ENCODE data around the gene COL23A1. TPM values are rescaled to one million over a fixed set of nuclear protein-coding genes. Genes with fewer than 3 reads are reported as not detected.
A peak's percentile ranks its signal among the peaks of the same experiment; 100 is the strongest.

COL23A1 gene
- total RNA-seq, 1 experiment from 2014 or later, result 0.18 TPM

DNA sequence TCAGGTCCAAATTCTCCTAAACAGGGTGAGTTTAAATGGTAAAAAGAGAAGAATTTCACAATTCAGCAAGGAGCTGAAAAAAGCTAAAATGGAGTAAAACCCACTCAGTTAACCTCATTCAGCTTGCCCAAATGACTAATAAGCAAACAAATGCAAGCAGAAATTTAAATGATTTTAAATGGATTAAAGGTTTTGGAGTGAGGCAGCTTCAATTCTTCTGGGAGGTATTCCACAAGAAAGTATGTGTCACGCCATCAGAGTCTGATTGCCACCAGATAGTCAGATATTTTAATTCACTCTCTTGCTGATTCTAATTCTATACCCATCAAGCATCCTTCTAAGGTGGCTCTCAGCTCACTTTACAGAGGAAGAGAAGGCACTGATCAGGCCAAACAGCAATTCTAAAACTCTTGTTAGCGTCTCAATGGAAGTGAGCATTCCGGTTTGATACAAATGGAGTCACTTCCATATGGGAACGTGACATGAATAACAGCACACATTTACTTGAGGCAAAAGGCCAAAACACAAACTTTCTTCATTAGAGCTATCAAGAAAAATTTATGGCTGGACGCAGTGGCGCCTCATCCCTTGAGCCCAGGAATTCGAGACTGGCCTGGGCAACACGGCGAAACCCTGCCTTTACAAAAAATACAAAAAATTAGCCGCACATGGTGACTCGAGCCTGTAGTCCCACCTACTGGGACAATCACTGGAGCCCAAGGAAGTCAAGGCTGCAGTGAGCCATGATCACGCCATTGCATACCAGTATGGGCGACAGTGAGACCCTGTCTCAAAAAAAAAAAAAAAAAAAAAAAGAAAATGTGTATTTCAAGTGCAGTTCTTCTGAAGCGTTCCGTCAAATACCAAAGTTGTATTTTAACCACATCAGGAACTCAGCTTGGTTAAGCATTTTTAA lies 34.7 kb upstream of the COL23A1 start:
- Histone ChIP-seq H3K4me1 (peaks cover 21% of the 10 kb centered on the region), H3K27me3 (replicated peaks; ENCODE audit: control insufficient read depth, insufficient read depth, low read length) (no peaks in the 10 kb centered on the region), H3K4me3 (ENCODE audit: low read depth, low read length) (peak overlapping the region; percentile 93), H3K9me3 (peaks cover 4% of the 10 kb centered on the region), H3K36me3 (ENCODE audit: control insufficient read depth, insufficient read depth, low read length) (peaks cover 2% of the 10 kb centered on the region; the same call in 1 of the 2 replicates)
- Mint-ChIP-seq H3K9me3 (ENCODE audit: unreplicated experiment) (no peaks in the 10 kb centered on the region), H3K27me3 (ENCODE audit: insufficient read depth, unreplicated experiment) (no peaks in the 10 kb centered on the region), H3K27ac (ENCODE audit: unreplicated experiment) (peak overlapping the region; percentile 99), H3K36me3 (ENCODE audit: insufficient read depth, unreplicated experiment) (peaks cover 51% of the 10 kb centered on the region), H3K4me1 (ENCODE audit: low read depth, unreplicated experiment) (peaks cover 7% of the 10 kb centered on the region), H3K4me3 (ENCODE audit: unreplicated experiment) (peak overlapping the region; percentile 98)
- ChIA-PET CTCF (no interaction called here), POLR2A (no interaction called here)
- BruUV-seq (replicated peaks), result no TSS peak
- no peak for DNase-seq
- intact Hi-C loops (cut with micrococcal nuclease; ENCODE audit: unreplicated experiment), result no loop called here
- TF ChIP-seq, protein P1, sequence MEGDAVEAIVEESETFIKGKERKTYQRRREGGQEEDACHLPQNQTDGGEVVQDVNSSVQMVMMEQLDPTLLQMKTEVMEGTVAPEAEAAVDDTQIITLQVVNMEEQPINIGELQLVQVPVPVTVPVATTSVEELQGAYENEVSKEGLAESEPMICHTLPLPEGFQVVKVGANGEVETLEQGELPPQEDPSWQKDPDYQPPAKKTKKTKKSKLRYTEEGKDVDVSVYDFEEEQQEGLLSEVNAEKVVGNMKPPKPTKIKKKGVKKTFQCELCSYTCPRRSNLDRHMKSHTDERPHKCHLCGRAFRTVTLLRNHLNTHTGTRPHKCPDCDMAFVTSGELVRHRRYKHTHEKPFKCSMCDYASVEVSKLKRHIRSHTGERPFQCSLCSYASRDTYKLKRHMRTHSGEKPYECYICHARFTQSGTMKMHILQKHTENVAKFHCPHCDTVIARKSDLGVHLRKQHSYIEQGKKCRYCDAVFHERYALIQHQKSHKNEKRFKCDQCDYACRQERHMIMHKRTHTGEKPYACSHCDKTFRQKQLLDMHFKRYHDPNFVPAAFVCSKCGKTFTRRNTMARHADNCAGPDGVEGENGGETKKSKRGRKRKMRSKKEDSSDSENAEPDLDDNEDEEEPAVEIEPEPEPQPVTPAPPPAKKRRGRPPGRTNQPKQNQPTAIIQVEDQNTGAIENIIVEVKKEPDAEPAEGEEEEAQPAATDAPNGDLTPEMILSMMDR (IDR thresholded peaks at IDR 0.05; ENCODE audit: insufficient read depth in 1 of 2, low read depth in 1 of 2, low read length in 1 of 2, severe bottlenecking in 1 of 2, unreplicated experiment in 1 of 2), result no peak

DNA sequence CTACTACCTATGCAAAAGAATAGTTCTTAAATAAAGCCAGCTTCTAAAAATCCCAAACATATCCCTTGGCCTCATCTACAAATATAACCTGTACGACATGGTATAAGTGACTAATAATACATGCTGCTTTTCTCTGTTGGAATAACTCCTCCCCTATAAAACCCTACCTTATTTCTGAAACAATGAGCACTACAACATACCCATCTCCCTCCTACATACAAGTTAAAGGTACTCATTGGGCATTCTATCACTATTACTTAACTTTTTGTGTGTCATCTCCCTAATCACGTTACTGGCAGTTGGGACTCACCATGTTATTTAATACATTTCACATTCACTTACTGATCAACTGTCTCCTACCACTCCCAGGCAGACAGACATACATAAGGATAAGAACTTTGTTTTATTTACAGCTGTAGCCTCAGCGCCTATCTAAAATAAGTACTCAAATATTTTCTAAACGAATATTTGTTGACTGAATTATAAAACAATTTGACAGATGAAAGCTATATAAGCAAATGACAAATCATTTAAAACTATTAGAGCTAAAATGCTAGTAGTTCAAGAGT lies 32.6 kb upstream of the COL23A1 start:
- POLR2A ChIA-PET, result no interaction called here
- CTCF ChIA-PET, result no interaction called here
- no TSS peak for BruUV-seq (replicated peaks)
- Mint-ChIP-seq H3K36me3 (ENCODE audit: insufficient read depth, unreplicated experiment) (peaks cover 70% of the 10 kb centered on the region), H3K4me1 (ENCODE audit: low read depth, unreplicated experiment) (peaks cover 7% of the 10 kb centered on the region), H3K27me3 (ENCODE audit: insufficient read depth, unreplicated experiment) (no peaks in the 10 kb centered on the region), H3K27ac (ENCODE audit: unreplicated experiment) (no peak overlapping the region), H3K9me3 (ENCODE audit: unreplicated experiment) (no peaks in the 10 kb centered on the region), H3K4me3 (ENCODE audit: unreplicated experiment) (no peak overlapping the region)
- Histone ChIP-seq H3K4me3 (ENCODE audit: low read depth, low read length) (no peak overlapping the region), H3K9me3 (peaks cover 4% of the 10 kb centered on the region), H3K4me1 (peaks cover 15% of the 10 kb centered on the region; the same call in 1 of the 2 replicates), H3K36me3 (ENCODE audit: control insufficient read depth, insufficient read depth, low read length) (peaks cover 2% of the 10 kb centered on the region; the same call in 1 of the 2 replicates), H3K27me3 (replicated peaks; ENCODE audit: control insufficient read depth, insufficient read depth, low read length) (no peaks in the 10 kb centered on the region)
- TF ChIP-seq, protein P1 (IDR thresholded peaks at IDR 0.05; ENCODE audit: insufficient read depth in 1 of 2, low read depth in 1 of 2, low read length in 1 of 2, severe bottlenecking in 1 of 2, unreplicated experiment in 1 of 2), result no peak
- intact Hi-C loops (cut with micrococcal nuclease; ENCODE audit: unreplicated experiment), result no loop called here
- no peak for DNase-seq

DNA sequence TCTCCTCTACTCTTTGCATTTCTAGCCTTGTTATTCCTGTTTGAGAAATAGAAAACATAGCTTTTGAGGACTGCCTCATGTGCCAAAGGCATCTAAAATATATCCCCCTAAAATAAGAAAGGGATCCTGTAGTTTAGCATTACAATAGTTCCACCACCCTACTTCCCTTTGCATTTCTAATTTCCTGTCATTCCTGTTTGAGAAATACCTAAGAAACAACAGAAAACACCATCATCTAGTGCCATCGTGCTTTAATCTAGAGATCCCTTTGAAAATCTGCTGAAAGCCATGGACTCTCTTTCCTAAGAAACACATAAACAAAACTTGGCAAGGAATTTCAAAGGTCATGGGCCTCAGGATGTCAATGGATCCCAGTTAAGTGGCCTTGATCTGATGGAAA lies 29.2 kb upstream of the COL23A1 start:
- CTCF ChIA-PET, result interaction anchor here (0.5 kb wide), 1 partner anchor 157 kb away, joined by 3 read pairs; no protein-coding TSS in a partner anchor
- Mint-ChIP-seq H3K9me3 (ENCODE audit: unreplicated experiment) (no peaks in the 10 kb centered on the region), H3K27me3 (ENCODE audit: insufficient read depth, unreplicated experiment) (no peaks in the 10 kb centered on the region), H3K4me1 (ENCODE audit: low read depth, unreplicated experiment) (peaks cover 7% of the 10 kb centered on the region), H3K4me3 (ENCODE audit: unreplicated experiment) (no peak overlapping the region), H3K27ac (ENCODE audit: unreplicated experiment) (no peak overlapping the region), H3K36me3 (ENCODE audit: insufficient read depth, unreplicated experiment) (peaks cover 80% of the 10 kb centered on the region)
- TF ChIP-seq, protein P1 (IDR thresholded peaks at IDR 0.05; ENCODE audit: insufficient read depth in 1 of 2, low read depth in 1 of 2, low read length in 1 of 2, severe bottlenecking in 1 of 2, unreplicated experiment in 1 of 2), result no peak
- Histone ChIP-seq H3K9me3 (no peaks in the 10 kb centered on the region), H3K4me3 (ENCODE audit: low read depth, low read length) (no peak overlapping the region), H3K36me3 (ENCODE audit: control insufficient read depth, insufficient read depth, low read length) (0 out of 2 replicates have a peak, but pooled peaks cover 1% of the 10 kb centered on the region), H3K4me1 (peaks cover 5% of the 10 kb centered on the region; the same call in 1 of the 2 replicates), H3K27me3 (replicated peaks; ENCODE audit: control insufficient read depth, insufficient read depth, low read length) (no peaks in the 10 kb centered on the region)
- intact Hi-C loops (cut with micrococcal nuclease; ENCODE audit: unreplicated experiment), result no loop called here
- BruUV-seq (replicated peaks), result no TSS peak
- no peak for DNase-seq
- POLR2A ChIA-PET, result no interaction called here

Measured in Caco-2 (cell line).